ENCODE measurements around the gene PTOV1. TPM values are rescaled to one million over a fixed set of nuclear protein-coding genes. Genes with fewer than 3 reads are reported as not detected.
A peak's percentile ranks its signal among the peaks of the same experiment; 100 is the strongest.

The PTOV1 gene
- total RNA-seq, 1 experiment from 2014 or later, result 331 TPM

DNA sequence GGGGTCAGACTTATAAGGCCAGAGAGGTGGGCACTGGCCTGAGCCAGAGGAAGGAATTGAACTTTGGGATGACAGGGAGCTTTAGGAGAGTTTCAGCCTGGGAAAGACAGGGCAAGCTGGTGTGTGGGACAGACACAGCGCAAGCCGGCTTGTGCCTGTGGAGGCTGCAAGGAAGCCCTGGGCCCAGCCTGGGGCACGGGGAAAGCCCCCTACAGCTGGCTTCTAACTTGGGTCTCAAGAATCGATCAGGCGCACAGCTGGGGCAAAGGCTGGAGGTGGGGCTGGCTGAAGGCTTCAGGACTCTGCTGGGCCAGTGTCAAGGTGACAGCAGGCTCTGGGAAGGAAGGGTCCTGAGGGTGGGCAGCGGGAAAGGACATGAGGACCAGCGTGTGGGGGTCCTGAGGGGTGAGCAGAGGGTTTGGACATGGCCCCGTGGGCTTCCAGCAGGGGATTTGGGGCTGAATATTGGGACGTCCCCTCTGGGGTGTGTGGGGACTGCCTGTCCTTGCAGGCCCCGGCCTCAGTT lies 3.0 kb downstream of the PTOV1 start:
- POLR2A ChIA-PET (ENCODE audit: low non-redundant PET), result no interaction called here
- no peak for TF ChIP-seq EZH2 (IDR thresholded peaks at IDR 0.05; ENCODE audit: borderline replicate concordance, low read depth, low read length, poor library complexity, severe bottlenecking)
- TF ChIP-seq, protein P1, sequence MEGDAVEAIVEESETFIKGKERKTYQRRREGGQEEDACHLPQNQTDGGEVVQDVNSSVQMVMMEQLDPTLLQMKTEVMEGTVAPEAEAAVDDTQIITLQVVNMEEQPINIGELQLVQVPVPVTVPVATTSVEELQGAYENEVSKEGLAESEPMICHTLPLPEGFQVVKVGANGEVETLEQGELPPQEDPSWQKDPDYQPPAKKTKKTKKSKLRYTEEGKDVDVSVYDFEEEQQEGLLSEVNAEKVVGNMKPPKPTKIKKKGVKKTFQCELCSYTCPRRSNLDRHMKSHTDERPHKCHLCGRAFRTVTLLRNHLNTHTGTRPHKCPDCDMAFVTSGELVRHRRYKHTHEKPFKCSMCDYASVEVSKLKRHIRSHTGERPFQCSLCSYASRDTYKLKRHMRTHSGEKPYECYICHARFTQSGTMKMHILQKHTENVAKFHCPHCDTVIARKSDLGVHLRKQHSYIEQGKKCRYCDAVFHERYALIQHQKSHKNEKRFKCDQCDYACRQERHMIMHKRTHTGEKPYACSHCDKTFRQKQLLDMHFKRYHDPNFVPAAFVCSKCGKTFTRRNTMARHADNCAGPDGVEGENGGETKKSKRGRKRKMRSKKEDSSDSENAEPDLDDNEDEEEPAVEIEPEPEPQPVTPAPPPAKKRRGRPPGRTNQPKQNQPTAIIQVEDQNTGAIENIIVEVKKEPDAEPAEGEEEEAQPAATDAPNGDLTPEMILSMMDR (conservative IDR thresholded peaks at IDR 0.05; ENCODE audit: low read depth, low read length), result no peak
- DNase-seq (ENCODE audit: low spot score), result no peak
- no TSS peak for BruUV-seq (replicated peaks)
- peaks cover 48% of the 10 kb centered on the region for H3K36me3 ChIP-seq (ENCODE audit: insufficient read depth, low read length, poor library complexity, severe bottlenecking)
- H3K27ac ChIP-seq (ENCODE audit: low read depth, low read length, poor library complexity, severe bottlenecking), result peak overlapping the region; percentile 32
- CTCF ChIA-PET, result interaction anchor here (0.9 kb wide), 1 partner anchor 14 kb away, joined by 3 read pairs; the partner anchor contains the start of gene PNKP
- H3K4me1 ChIP-seq (ENCODE audit: insufficient read depth, low read length, poor library complexity, severe bottlenecking), result peaks cover 19% of the 10 kb centered on the region
- intact Hi-C loops (cut with micrococcal nuclease; ENCODE audit: unreplicated experiment), result loop anchor here (5.0 kb wide), 1 partner anchor 357 kb away; the partner anchor contains the start of gene RPS11
- peaks cover 7% of the 10 kb centered on the region for H3K9me3 ChIP-seq (ENCODE audit: low read depth, low read length, poor library complexity, severe bottlenecking)
- no peaks in the 10 kb centered on the region for H3K27me3 ChIP-seq (replicated peaks; ENCODE audit: insufficient read depth, low read depth, low read length, poor library complexity)
- no peak overlapping the region for H3K4me3 ChIP-seq (ENCODE audit: low read depth, low read length, poor library complexity, severe bottlenecking)

GRCh38 chr19:49854378-49855263 lies 3.7 kb downstream of the PTOV1 start:
- CTCF ChIA-PET, result interaction anchor here (0.9 kb wide), 1 partner anchor 13 kb away, joined by 3 read pairs; the partner anchor contains the start of gene PNKP
- Histone ChIP-seq H3K27me3 (replicated peaks; ENCODE audit: insufficient read depth, low read depth, low read length, poor library complexity) (no peaks in the 10 kb centered on the region), H3K4me1 (ENCODE audit: insufficient read depth, low read length, poor library complexity, severe bottlenecking) (peaks cover 19% of the 10 kb centered on the region), H3K4me3 (ENCODE audit: low read depth, low read length, poor library complexity, severe bottlenecking) (no peak overlapping the region), H3K27ac (ENCODE audit: low read depth, low read length, poor library complexity, severe bottlenecking) (no peak overlapping the region), H3K9me3 (ENCODE audit: low read depth, low read length, poor library complexity, severe bottlenecking) (peaks cover under 1% of the 10 kb centered on the region), H3K36me3 (ENCODE audit: insufficient read depth, low read length, poor library complexity, severe bottlenecking) (peaks cover 48% of the 10 kb centered on the region)
- no peak for DNase-seq (ENCODE audit: low spot score)
- no TSS peak for BruUV-seq (replicated peaks)
- TF ChIP-seq, protein P1 (conservative IDR thresholded peaks at IDR 0.05; ENCODE audit: low read depth, low read length), result no peak
- TF ChIP-seq EZH2 (IDR thresholded peaks at IDR 0.05; ENCODE audit: borderline replicate concordance, low read depth, low read length, poor library complexity, severe bottlenecking), result no peak
- intact Hi-C loops (cut with micrococcal nuclease; ENCODE audit: unreplicated experiment), result loop anchor here (5.0 kb wide), 1 partner anchor 357 kb away; the partner anchor contains the start of gene RPS11
- POLR2A ChIA-PET (ENCODE audit: low non-redundant PET), result no interaction called here

- Histone ChIP-seq H3K27ac (ENCODE audit: low read depth, low read length, poor library complexity, severe bottlenecking) (no peak overlapping the region), H3K36me3 (ENCODE audit: insufficient read depth, low read length, poor library complexity, severe bottlenecking) (peaks cover 55% of the 10 kb centered on the region), H3K4me1 (ENCODE audit: insufficient read depth, low read length, poor library complexity, severe bottlenecking) (peaks cover 14% of the 10 kb centered on the region), H3K4me3 (ENCODE audit: low read depth, low read length, poor library complexity, severe bottlenecking) (no peak overlapping the region), H3K9me3 (ENCODE audit: low read depth, low read length, poor library complexity, severe bottlenecking) (no peaks in the 10 kb centered on the region), H3K27me3 (replicated peaks; ENCODE audit: insufficient read depth, low read depth, low read length, poor library complexity) (no peaks in the 10 kb centered on the region)
- POLR2A ChIA-PET (ENCODE audit: low non-redundant PET), result no interaction called here
- TF ChIP-seq, protein P1 (conservative IDR thresholded peaks at IDR 0.05; ENCODE audit: low read depth, low read length), result no peak
- no peak for TF ChIP-seq EZH2 (IDR thresholded peaks at IDR 0.05; ENCODE audit: borderline replicate concordance, low read depth, low read length, poor library complexity, severe bottlenecking)
- no TSS peak for BruUV-seq (replicated peaks)
- intact Hi-C loops (cut with micrococcal nuclease; ENCODE audit: unreplicated experiment), result no loop called here
- no peak for DNase-seq (ENCODE audit: low spot score)
- CTCF ChIA-PET, result no interaction called here
Measured at GRCh38 chr19:49855277-49855675, 4.3 kb downstream of the PTOV1 start.
